Measurements from ENCODE around the gene RPS6KA2.

RPS6KA2 gene

GRCh38 chr6:166461821-166462460 lies 165.1 kb downstream of the RPS6KA2 start:
- H3K79me2 ChIP-seq (ENCODE audit: insufficient read depth, low read length), result no peaks in the 10 kb centered on the region
- no peak overlapping the region for H3K9ac ChIP-seq (ENCODE audit: low read depth, low read length)
- no peak for TF ChIP-seq EZH2 (IDR thresholded peaks at IDR 0.05; ENCODE audit: borderline replicate concordance, low read depth, low read length, severe bottlenecking)
- no peak for TF ChIP-seq CTCF (IDR thresholded peaks at IDR 0.05; ENCODE audit: borderline replicate concordance, extremely low read depth, low read length, poor library complexity, severe bottlenecking)
- no peaks in the 10 kb centered on the region for H3K9me3 ChIP-seq (ENCODE audit: insufficient read depth, low read length, severe bottlenecking)
- DNase-seq (no peak), ATAC-seq (ENCODE audit: insufficient read depth, low read depth) (no peak)
- no peaks in the 10 kb centered on the region for H4K20me1 ChIP-seq (ENCODE audit: insufficient read depth, low read length)
- H3K4me2 ChIP-seq (ENCODE audit: insufficient read depth, low read length), result no peak overlapping the region
- H3K4me3 ChIP-seq (ENCODE audit: low read depth in 1 of 2, low read length in 2 of 2), result no peak overlapping the region
- H3K27ac ChIP-seq (ENCODE audit: low read length), result no peak overlapping the region
- H3K36me3 ChIP-seq (ENCODE audit: insufficient read depth, low read length), result no peaks in the 10 kb centered on the region
- H2AFZ ChIP-seq (ENCODE audit: low read depth, low read length), result no peak overlapping the region
- H3K4me1 ChIP-seq (ENCODE audit: insufficient read depth, low read length), result no peaks in the 10 kb centered on the region
- no peaks in the 10 kb centered on the region for H3K27me3 ChIP-seq (ENCODE audit: insufficient read depth, low read length, poor library complexity)

- H3K27me3 ChIP-seq (ENCODE audit: insufficient read depth, low read length, poor library complexity), result no peaks in the 10 kb centered on the region
- no peak overlapping the region for H3K4me2 ChIP-seq (ENCODE audit: insufficient read depth, low read length)
- no peak overlapping the region for H3K4me3 ChIP-seq (ENCODE audit: low read depth in 1 of 2, low read length in 2 of 2)
- no peak overlapping the region for H3K27ac ChIP-seq (ENCODE audit: low read length)
- H4K20me1 ChIP-seq (ENCODE audit: insufficient read depth, low read length), result no peaks in the 10 kb centered on the region
- H3K79me2 ChIP-seq (ENCODE audit: insufficient read depth, low read length), result no peaks in the 10 kb centered on the region
- no peak for ATAC-seq (ENCODE audit: insufficient read depth, low read depth)
- no peak overlapping the region for H3K9ac ChIP-seq (ENCODE audit: low read depth, low read length)
- no peaks in the 10 kb centered on the region for H3K36me3 ChIP-seq (ENCODE audit: insufficient read depth, low read length)
- H3K9me3 ChIP-seq (ENCODE audit: insufficient read depth, low read length, severe bottlenecking), result no peaks in the 10 kb centered on the region
- DNase-seq, result no peak
- H2AFZ ChIP-seq (ENCODE audit: low read depth, low read length), result no peak overlapping the region
- no peaks in the 10 kb centered on the region for H3K4me1 ChIP-seq (ENCODE audit: insufficient read depth, low read length)
- TF ChIP-seq CTCF (IDR thresholded peaks at IDR 0.05; ENCODE audit: borderline replicate concordance, extremely low read depth, low read length, poor library complexity, severe bottlenecking), result no peak
- TF ChIP-seq EZH2 (IDR thresholded peaks at IDR 0.05; ENCODE audit: borderline replicate concordance, low read depth, low read length, severe bottlenecking), result no peak
These were observed 166.3 kb downstream of the RPS6KA2 start for GRCh38 chr6:166460473-166461437.

- H3K9ac ChIP-seq (ENCODE audit: low read depth, low read length), result no peak overlapping the region
- no peak overlapping the region for H3K27ac ChIP-seq (ENCODE audit: low read length)
- H3K4me1 ChIP-seq (ENCODE audit: insufficient read depth, low read length), result no peaks in the 10 kb centered on the region
- DNase-seq, result no peak
- no peaks in the 10 kb centered on the region for H4K20me1 ChIP-seq (ENCODE audit: insufficient read depth, low read length)
- no peaks in the 10 kb centered on the region for H3K9me3 ChIP-seq (ENCODE audit: insufficient read depth, low read length, severe bottlenecking)
- no peaks in the 10 kb centered on the region for H3K27me3 ChIP-seq (ENCODE audit: insufficient read depth, low read length, poor library complexity)
- no peak overlapping the region for H3K4me3 ChIP-seq (ENCODE audit: low read depth in 1 of 2, low read length in 2 of 2)
- TF ChIP-seq EZH2 (IDR thresholded peaks at IDR 0.05; ENCODE audit: borderline replicate concordance, low read depth, low read length, severe bottlenecking) (no peak), CTCF (IDR thresholded peaks at IDR 0.05; ENCODE audit: borderline replicate concordance, extremely low read depth, low read length, poor library complexity, severe bottlenecking) (no peak)
- no peak for ATAC-seq (ENCODE audit: insufficient read depth, low read depth)
- H3K36me3 ChIP-seq (ENCODE audit: insufficient read depth, low read length), result no peaks in the 10 kb centered on the region
- H2AFZ ChIP-seq (ENCODE audit: low read depth, low read length), result no peak overlapping the region
- H3K79me2 ChIP-seq (ENCODE audit: insufficient read depth, low read length), result no peaks in the 10 kb centered on the region
- no peak overlapping the region for H3K4me2 ChIP-seq (ENCODE audit: insufficient read depth, low read length)
These were observed 167.1 kb downstream of the RPS6KA2 start for GRCh38 chr6:166459906-166460305.
